GM21447 (cell line): Measurements from ENCODE around the gene POFUT1.
"Not testable (repeated sequence)": the region's sequence is repeated elsewhere in the genome, so short reads cannot be mapped to it uniquely, and the experiment has no call there.

Source experiments
- ATAC-seq: cut with Tn5 transposase; IDR thresholded peaks from one replicate; pipeline ENCODE4 v1.9.1; 2021; ENCODE audit not compliant: unreplicated experiment

POFUT1 gene

GRCh38 chr20:32232326-32232886 is 24.7 kb downstream of the POFUT1 start:
- no peak for ATAC-seq

- no peak for ATAC-seq
Measured at GRCh38 chr20:32233286-32233685, 25.6 kb downstream of the POFUT1 start.

- no peak for ATAC-seq
Measured at GRCh38 chr20:32234135-32234808, 26.6 kb downstream of the POFUT1 start.

- no peak for ATAC-seq
Measured at GRCh38 chr20:32235331-32236047, 27.8 kb downstream of the POFUT1 start.

GRCh38 chr20:32236048-32236533 is 28.4 kb downstream of the POFUT1 start:
- ATAC-seq: no peak

DNA sequence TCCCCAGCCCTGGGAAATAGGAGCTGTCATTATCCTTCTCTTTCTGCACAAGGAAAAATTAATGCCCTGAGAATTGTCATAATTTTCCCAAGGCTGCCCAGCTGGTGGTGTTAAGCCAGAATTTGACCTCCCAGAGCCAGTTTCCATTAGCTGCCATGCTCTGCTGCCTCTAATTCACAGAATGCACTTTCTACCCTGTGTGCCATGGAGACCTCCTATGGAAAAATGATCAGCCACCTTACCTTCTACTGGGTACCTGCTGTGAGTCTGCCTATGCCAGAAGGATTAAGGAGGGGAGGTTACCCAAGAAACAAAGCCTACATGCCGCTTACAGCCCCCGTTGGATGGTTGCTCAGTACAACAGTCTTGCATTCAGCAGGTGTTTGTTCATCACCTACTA is 29.1 kb downstream of the POFUT1 start:
- ATAC-seq: no peak

- ATAC-seq: no peak
Measured at GRCh38 chr20:32237419-32237818, 29.7 kb downstream of the POFUT1 start.

DNA sequence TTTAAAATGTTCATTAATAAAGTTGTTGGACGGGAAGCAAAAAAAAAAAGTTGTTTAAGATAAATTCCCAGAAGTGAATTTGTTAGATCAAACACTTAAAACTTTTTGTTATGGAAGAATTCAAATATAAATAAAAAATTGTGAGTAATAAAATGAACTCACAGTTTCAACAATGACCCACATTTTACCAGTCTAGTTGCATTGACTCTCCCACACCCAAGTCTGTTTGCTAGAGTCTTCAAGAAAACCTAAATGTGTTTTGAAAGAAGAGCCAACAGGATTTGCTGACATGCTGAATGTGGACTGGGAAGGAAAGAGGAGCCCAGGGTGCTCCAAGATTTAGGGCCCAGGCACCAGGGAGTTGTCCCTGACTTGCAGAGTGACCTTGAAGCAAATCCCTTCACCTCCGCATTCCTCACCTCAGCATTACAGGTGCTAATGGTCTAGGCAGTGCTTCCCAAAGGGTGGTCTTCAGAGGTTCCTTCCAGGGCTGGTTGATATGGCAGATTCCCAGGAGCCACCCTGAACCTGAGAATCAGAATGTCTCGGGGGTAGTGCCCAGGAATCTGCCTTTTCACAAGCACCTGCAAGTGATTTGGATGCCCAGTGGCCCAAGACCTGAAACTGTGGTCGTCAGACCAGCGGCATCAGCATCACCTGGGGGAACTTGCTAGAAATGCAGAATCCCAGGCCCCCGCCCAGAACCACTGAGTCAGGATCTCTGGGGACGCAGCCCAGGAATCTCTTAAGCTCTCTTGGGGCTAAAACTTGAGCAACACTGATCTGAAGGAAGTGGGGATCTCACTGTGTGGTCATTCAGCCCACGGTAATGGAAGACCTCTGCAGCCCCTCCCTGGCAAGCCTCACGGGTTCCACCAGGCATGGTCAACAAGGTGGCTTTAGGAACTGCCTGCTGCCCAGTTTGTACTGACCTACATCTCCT is 31.1 kb downstream of the POFUT1 start:
- no peak for ATAC-seq

- no peak for ATAC-seq
Measured at GRCh38 chr20:32240205-32240604, 32.5 kb downstream of the POFUT1 start.

GRCh38 chr20:32241807-32242206 is 34.1 kb downstream of the POFUT1 start:
- no peak for ATAC-seq

GRCh38 chr20:32244150-32244823 is 36.6 kb downstream of the POFUT1 start:
- ATAC-seq: no peak

DNA sequence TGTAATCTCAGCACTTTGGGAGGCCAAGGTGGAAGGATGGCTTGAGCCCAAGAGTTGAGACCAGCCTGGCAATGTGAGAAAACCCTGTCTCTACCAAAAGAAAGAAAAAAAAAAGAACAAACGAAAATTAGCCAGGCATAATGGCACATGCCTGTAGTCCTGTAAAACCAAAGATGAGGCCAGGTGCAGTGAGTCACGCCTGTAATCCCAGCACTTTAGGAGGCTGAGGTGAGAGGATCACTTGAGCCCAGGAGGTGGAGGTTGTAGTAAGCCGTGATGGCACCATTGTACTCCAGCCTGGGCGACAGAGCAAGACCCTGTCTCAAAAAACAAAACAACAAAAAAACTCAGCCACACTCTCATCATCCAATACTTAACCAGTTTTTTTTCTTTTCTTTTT is 37.3 kb downstream of the POFUT1 start:
- ATAC-seq: no peak

DNA sequence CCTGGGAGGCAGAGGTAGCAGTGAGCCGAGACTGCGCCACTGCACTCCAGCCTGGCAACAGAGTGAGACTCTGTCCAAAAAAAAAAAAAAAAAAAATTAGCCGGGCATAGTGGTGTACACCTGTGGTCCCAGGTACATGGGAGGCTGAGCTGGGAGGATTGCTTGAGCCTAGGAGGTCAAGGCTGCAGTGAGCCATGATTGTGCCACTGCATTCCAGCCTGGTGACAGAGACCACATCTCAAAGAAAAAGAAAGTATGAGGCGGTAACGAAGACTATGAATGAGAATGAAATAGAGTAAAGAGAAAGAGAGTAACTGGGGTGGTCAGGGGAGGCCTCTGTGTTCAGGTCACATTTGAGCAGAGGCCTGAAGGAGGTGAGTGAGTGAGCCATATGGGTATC is 38.5 kb downstream of the POFUT1 start:
- not testable (repeated sequence) for ATAC-seq

- no peak for ATAC-seq
Measured at GRCh38 chr20:32248043-32248442, 40.4 kb downstream of the POFUT1 start.

DNA sequence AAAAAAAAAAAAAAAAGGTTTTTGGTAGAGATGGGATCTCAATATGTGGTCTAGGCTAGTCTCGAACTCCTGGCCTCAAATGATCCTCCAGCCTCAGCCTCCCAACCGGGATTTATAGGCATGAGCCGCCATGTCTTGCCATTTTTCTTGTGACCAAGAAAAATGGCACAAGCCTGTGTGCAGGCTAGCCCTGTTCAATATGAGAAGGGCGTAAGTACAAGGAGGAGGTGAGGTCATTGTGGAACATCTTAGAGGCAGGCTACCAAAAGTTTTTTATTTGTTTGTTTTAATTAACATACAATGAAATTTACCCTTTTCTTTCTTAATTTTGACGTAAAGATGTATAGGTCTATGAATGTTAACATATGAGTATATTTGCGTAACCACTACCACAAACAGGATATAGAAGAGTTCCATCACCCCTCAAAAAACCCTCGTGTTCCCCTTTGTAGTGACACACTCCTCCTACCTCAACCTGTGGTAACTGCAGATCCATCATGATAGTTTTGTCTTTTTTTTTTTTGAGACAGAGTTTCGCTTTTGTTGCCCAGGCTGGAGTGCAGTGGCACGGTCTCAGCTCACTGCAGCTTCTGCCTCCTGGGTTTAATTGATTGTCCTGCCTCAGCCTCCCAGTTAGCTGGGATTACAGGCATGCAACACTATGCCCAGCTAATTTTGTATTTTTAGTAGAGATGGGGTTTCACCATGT is 41.5 kb downstream of the POFUT1 start:
- ATAC-seq: no peak

- ATAC-seq: no peak
Measured at GRCh38 chr20:32251470-32251869, 43.8 kb downstream of the POFUT1 start.

DNA sequence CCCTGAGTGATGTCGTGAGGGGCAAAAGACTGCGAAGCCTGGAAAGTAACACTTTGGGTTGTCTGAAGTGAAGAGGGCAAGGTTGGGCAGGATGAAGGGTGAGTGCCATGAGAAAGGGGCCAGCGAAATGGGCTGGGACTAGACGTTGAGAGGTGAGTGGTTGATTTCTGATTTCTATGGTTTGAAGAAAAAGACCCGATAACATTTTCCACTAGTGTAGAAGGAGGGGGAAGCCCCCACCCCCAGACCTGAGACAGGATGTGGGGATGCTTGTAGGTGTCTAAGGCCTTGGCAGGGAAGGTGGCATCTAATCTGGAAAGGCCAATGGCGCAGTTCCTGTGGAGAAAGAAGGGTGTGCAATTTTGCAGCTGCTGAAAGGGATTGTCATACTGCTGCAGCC is 44.5 kb downstream of the POFUT1 start:
- ATAC-seq: no peak

- ATAC-seq: not testable (repeated sequence)
Measured at GRCh38 chr20:32260973-32261372, 53.3 kb downstream of the POFUT1 start.

- no peak for ATAC-seq
Measured at GRCh38 chr20:32261644-32262043, 54.0 kb downstream of the POFUT1 start.

GRCh38 chr20:32263398-32263954 is 55.8 kb downstream of the POFUT1 start:
- ATAC-seq: no peak
